H1 (cell line): ENCODE results near the gene BACE2. TPM values are rescaled to one million over a fixed set of nuclear protein-coding genes. Genes with fewer than 3 reads are reported as not detected.
"Not testable (repeated sequence)": the region's sequence is repeated elsewhere in the genome, so short reads cannot be mapped to it uniquely, and the experiment has no call there.

Experiments used
- CTCF ChIA-PET: fragments of 300-600 bp; sonication (Branson Sonifier 250); formaldehyde crosslinking; loops from one replicate; lab custom pipeline; 2021; ENCODE audit not compliant: partially characterized antibody; lab: Charles Lee
- POLR2A ChIA-PET: fragments of 300-600 bp; sonication (Branson Sonifier 250); formaldehyde crosslinking; loops from one replicate; lab custom pipeline; 2021; ENCODE audit warnings: inconsistent platforms; ENCODE audit not compliant: partially characterized antibody; lab: Charles Lee
- DNase-seq, 2 experiments: peaks; one replicate each; pipeline versions ENCODE4 v3.0.0 to v3.0.0-alpha.2; 2010 to 2022; ENCODE audit warnings: low spot score in 2 of 2, low read depth in 1 of 2, mixed read lengths in 1 of 2
- FAIRE-seq: peaks from 2 replicates; lab custom pipeline; 2011; peaks lifted over from hg19 to GRCh38; lab: Jason Lieb, UNC
- H2AFZ ChIP-seq: 2 replicates; pipeline ENCODE4 v1.8.1; 2012; ENCODE audit warnings: low read length, inconsistent platforms
- H2AK5ac ChIP-seq: 2 replicates; pipeline ENCODE4 v1.6.1; 2013; ENCODE audit warnings: low read depth, low read length
- H2BK120ac ChIP-seq: replicated peaks from 2 replicates; pipeline ENCODE3; 2013; ENCODE audit warnings: low read depth, low read length, inconsistent platforms
- H2BK12ac ChIP-seq: 2 replicates; pipeline ENCODE4 v1.6.1; 2013; ENCODE audit warnings: low read depth, low read length
- H2BK15ac ChIP-seq: 2 replicates; pipeline ENCODE4 v1.6.1; 2013; ENCODE audit warnings: low read length
- H2BK20ac ChIP-seq: 2 replicates; pipeline ENCODE4 v1.6.1; 2013; ENCODE audit warnings: low read length
- H2BK5ac ChIP-seq: 2 replicates; pipeline ENCODE4 v1.6.1; 2013; ENCODE audit warnings: low read depth, low read length
- H3K14ac ChIP-seq: 2 replicates; pipeline ENCODE4 v1.6.1; 2013; ENCODE audit warnings: inconsistent platforms; ENCODE audit not compliant: insufficient read length
- H3K18ac ChIP-seq: 2 replicates; pipeline ENCODE4 v1.6.1; 2013; ENCODE audit warnings: low read length; ENCODE audit errors: extremely low read depth
- H3K23ac ChIP-seq: 2 replicates; pipeline ENCODE4 v1.6.1; 2013; ENCODE audit warnings: inconsistent platforms; ENCODE audit not compliant: insufficient read length
- H3K23me2 ChIP-seq: 2 replicates; pipeline ENCODE4 v1.6.1; 2013; ENCODE audit warnings: low read depth, low read length
- H3K27ac ChIP-seq: 2 replicates; pipeline ENCODE4 v1.6.1; 2011; ENCODE audit warnings: low read depth, low read length, inconsistent platforms
- H3K27me3 ChIP-seq, 4 experiments: replicated peaks in 1 of 4; 1 replicate in 1 of 4; 2 replicates in 3 of 4; pipeline versions ENCODE4 v1.6.1 to v1.8.1; 2011 to 2013; ENCODE audit warnings: low read length in 3 of 4, mild to moderate bottlenecking in 3 of 4, inconsistent platforms in 2 of 4, mixed read lengths in 2 of 4, moderate library complexity in 1 of 4; ENCODE audit not compliant: control insufficient read depth in 3 of 4, insufficient read depth in 3 of 4; ENCODE audit errors: extremely low read depth in 1 of 4
- H3K36me3 ChIP-seq, 4 experiments: 2 replicates each; pipeline versions ENCODE4 v1.6.1 to v1.8.1; 2011 to 2013; ENCODE audit warnings: mild to moderate bottlenecking in 4 of 4, low read length in 3 of 4, moderate library complexity in 2 of 4, control low read depth in 1 of 4, inconsistent platforms in 1 of 4; ENCODE audit not compliant: insufficient read depth in 4 of 4, control insufficient read depth in 2 of 4
- H3K4ac ChIP-seq: replicated peaks from 2 replicates; pipeline ENCODE3; 2013; ENCODE audit warnings: low read length, low read depth, mixed read lengths, inconsistent platforms; ENCODE audit not compliant: insufficient read length
- H3K4me1 ChIP-seq, 4 experiments: replicated peaks in 1 of 4; 1 replicate in 1 of 4; 2 replicates in 3 of 4; pipeline versions ENCODE4 v1.6.1 to v1.8.1; 2011 to 2013; ENCODE audit warnings: low read length in 3 of 4, inconsistent platforms in 2 of 4, mixed read lengths in 1 of 4; ENCODE audit not compliant: insufficient read depth in 4 of 4, control insufficient read depth in 3 of 4
- H3K4me2 ChIP-seq, 2 experiments: 2 replicates each; pipeline versions ENCODE4 v1.6.1 to v1.8.1; 2011 to 2013; ENCODE audit warnings: low read depth in 2 of 2, low read length in 2 of 2, control low read depth in 1 of 2, inconsistent platforms in 1 of 2, mild to moderate bottlenecking in 1 of 2; ENCODE audit not compliant: insufficient read depth in 1 of 2
- H3K4me3 ChIP-seq, 4 experiments: fragments of 200-600, 300-600 bp in 1 of 4; sonication (generic), shearing (Covaris generic), sonication (Bioruptor Twin) in 1 of 4; 2 replicates each; pipeline versions ENCODE4 v1.5.1 to v1.8.1; 2011 to 2016; ENCODE audit warnings: low read length in 4 of 4, low read depth in 3 of 4, control low read depth in 2 of 4, inconsistent platforms in 2 of 4, mild to moderate bottlenecking in 2 of 4, mixed read lengths in 1 of 4, moderate library complexity in 1 of 4; ENCODE audit not compliant: insufficient read depth in 2 of 4; ENCODE audit errors: extremely low read depth in 1 of 4
- H3K56ac ChIP-seq: replicated peaks from 2 replicates; pipeline ENCODE3; 2013; ENCODE audit warnings: low read depth, mild to moderate bottlenecking, mixed read lengths, low read length, inconsistent platforms; ENCODE audit not compliant: insufficient read length
- H3K79me1 ChIP-seq: 2 replicates; pipeline ENCODE4 v1.6.1; 2013; ENCODE audit warnings: low read depth, low read length, control low read depth
- H3K79me2 ChIP-seq, 2 experiments: 2 replicates each; pipeline versions ENCODE4 v1.6.1 to v1.8.1; 2012 to 2013; ENCODE audit warnings: low read length in 2 of 2, mild to moderate bottlenecking in 2 of 2, inconsistent platforms in 1 of 2; ENCODE audit not compliant: insufficient read depth in 2 of 2, control insufficient read depth in 1 of 2
- H3K9ac ChIP-seq, 4 experiments: replicated peaks in 1 of 4; 1 replicate in 1 of 4; 2 replicates in 3 of 4; pipeline versions ENCODE4 v1.6.1 to v1.8.1; 2011 to 2013; ENCODE audit warnings: low read depth in 3 of 4, low read length in 3 of 4, control low read depth in 2 of 4, mild to moderate bottlenecking in 2 of 4, moderate library complexity in 2 of 4, inconsistent platforms in 1 of 4; ENCODE audit errors: extremely low read depth in 1 of 4
- H3K9me3 ChIP-seq, 2 experiments: 2 replicates each; pipeline versions ENCODE4 v1.6.1 to v1.8.1; 2012 to 2013; ENCODE audit warnings: mild to moderate bottlenecking in 2 of 2, moderate library complexity in 2 of 2, control low read depth in 1 of 2, inconsistent platforms in 1 of 2, low read depth in 1 of 2, low read length in 1 of 2, mixed read lengths in 1 of 2; ENCODE audit not compliant: insufficient read depth in 2 of 2
- H4K20me1 ChIP-seq, 2 experiments: replicated peaks in 1 of 2; 2 replicates each; pipeline versions ENCODE3 to v1.8.1; 2011 to 2013; ENCODE audit warnings: inconsistent platforms in 2 of 2, low read length in 2 of 2, mild to moderate bottlenecking in 1 of 2; ENCODE audit not compliant: insufficient read depth in 2 of 2, control insufficient read depth in 1 of 2
- H4K5ac ChIP-seq: 2 replicates; pipeline ENCODE4 v1.6.1; 2013; ENCODE audit warnings: low read length, low read depth, mixed read lengths, inconsistent platforms; ENCODE audit not compliant: insufficient read length
- H4K8ac ChIP-seq: 2 replicates; pipeline ENCODE4 v1.8.0; 2013; ENCODE audit warnings: mild to moderate bottlenecking, moderate library complexity, low read length, inconsistent platforms; ENCODE audit not compliant: insufficient read depth; ENCODE audit errors: extremely low read depth
- H4K91ac ChIP-seq: replicated peaks from 2 replicates; pipeline ENCODE3; 2013; ENCODE audit warnings: low read length, mixed read lengths, inconsistent platforms; ENCODE audit not compliant: insufficient read length
- WGBS, 2 experiments: shearing (Covaris generic) in 1 of 2; methylation state at CpG; one replicate each; pipeline versions ENCODE4 v1.1.6 to v1.1.7; 2013 to 2015; ENCODE audit warnings: low lambda C conversion rate in 2 of 2, mixed read lengths in 2 of 2, inconsistent platforms in 1 of 2, low coverage in 1 of 2, missing lambda C conversion rate in 1 of 2; ENCODE audit not compliant: insufficient replicate concordance in 2 of 2, insufficient coverage in 1 of 2, insufficient read length in 1 of 2; ENCODE audit errors: extremely low coverage in 1 of 2, missing lambda C conversion rate in 1 of 2; 5-methylcytosine and 5-hydroxymethylcytosine counted together
- polyA plus RNA-seq, 7 experiments: library from polyadenylated mRNA; depleted of rRNA in 3 of 7; stranded (reverse) in 5 of 7; unstranded in 2 of 7; fragments of >200 nt in 5 of 7; fragments of 200-250 nt in 2 of 7; gene quantifications; 1 replicate in 5 of 7; 2 replicates in 1 of 7; 4 replicates in 1 of 7; pipeline versions ENCODE4 v1.2.1 to v1.2.3, GENCODE V29; 2011 to 2013; ENCODE audit warnings: missing spikeins in 2 of 7, mixed read lengths in 2 of 7
- total RNA-seq: library from RNA; stranded (reverse); fragmentation: NEBNext Ultra II Directional; extraction: Animal tissue kit (Norgen Biotek cat#: 25700); gene quantifications from 2 replicates; pipeline ENCODE4 v1.2.1, GENCODE V29; 2021

BACE2 gene
- total and polyA plus RNA-seq, 2 of the 8 experiments (the other 6 are each of a cell fraction or from before 2014, with no cell fraction given): 8.1 to 10.9 TPM

- H3K27ac ChIP-seq, H3K36me3 ChIP-seq, H3K79me1 ChIP-seq, H3K4me1 ChIP-seq, H3K23me2 ChIP-seq, H4K8ac ChIP-seq, H3K23ac ChIP-seq, H3K4ac ChIP-seq, CTCF ChIA-PET, H3K9me3 ChIP-seq, H4K5ac ChIP-seq, H2AFZ ChIP-seq, H3K4me3 ChIP-seq, H2AK5ac ChIP-seq, H3K18ac ChIP-seq, H2BK120ac ChIP-seq, H2BK12ac ChIP-seq, H3K27me3 ChIP-seq, H4K91ac ChIP-seq, H3K9ac ChIP-seq, FAIRE-seq, H4K20me1 ChIP-seq, H3K4me2 ChIP-seq, H2BK15ac ChIP-seq, H3K56ac ChIP-seq, DNase-seq, H3K14ac ChIP-seq, H2BK5ac ChIP-seq, H2BK20ac ChIP-seq, POLR2A ChIA-PET, H3K79me2 ChIP-seq: not testable (repeated sequence)
- 91% methylated on average over 10 of the region's 10 CpGs; no CpG with 5 or more reads in 1 of the 2 experiments for WGBS, 2 experiments
These were observed 70.3 kb downstream of the BACE2 start for GRCh38 chr21:41238081-41238796.
